Left forelimb (tissue), 1 donor: Measurements from ENCODE around the gene HMX2.
A peak's percentile ranks its signal among the peaks of the same experiment; 100 is the strongest.

ENCODE experiments used
- DNase-seq: peaks from one replicate; pipeline ENCODE4 v3.0.0-alpha.2; 2018; ENCODE audit warnings: low spot score

HMX2 gene

GRCh38 chr10:123147635-123148413, at the start of gene HMX2:
HMX2 (plus strand) TSS chr10:123148136; CDS start chr10:123148379, 243 bp downstream.
- no peak for DNase-seq

GRCh38 chr10:123100030-123100762, 47.7 kb upstream of the HMX2 start:
- DNase-seq, result no peak

GRCh38 chr10:123101872-123102271, 46.1 kb upstream of the HMX2 start:
- DNase-seq, result no peak

GRCh38 chr10:123102673-123103072, 45.3 kb upstream of the HMX2 start:
- DNase-seq, result no peak

GRCh38 chr10:123103944-123104343, 44.0 kb upstream of the HMX2 start:
- DNase-seq, result no peak

- DNase-seq, result no peak
Measured at GRCh38 chr10:123109466-123109865, 38.5 kb upstream of the HMX2 start.

GRCh38 chr10:123117644-123118417, 30.1 kb upstream of the HMX2 start:
- no peak for DNase-seq

- DNase-seq, result no peak
Measured at GRCh38 chr10:123119081-123119480, 28.9 kb upstream of the HMX2 start.

- DNase-seq, result peak; percentile 9
Measured at GRCh38 chr10:123126246-123126645, 21.7 kb upstream of the HMX2 start.

- peak; percentile 42 for DNase-seq
Measured at GRCh38 chr10:123129618-123130271, 18.2 kb upstream of the HMX2 start.

GRCh38 chr10:123132576-123133477, 15.1 kb upstream of the HMX2 start:
- DNase-seq, result peak; percentile 88

GRCh38 chr10:123133541-123134342, 14.2 kb upstream of the HMX2 start:
- DNase-seq, result no peak

GRCh38 chr10:123134343-123134914, 13.5 kb upstream of the HMX2 start:
- DNase-seq, result no peak

GRCh38 chr10:123134915-123135414, 13.0 kb upstream of the HMX2 start:
- DNase-seq, result no peak

- no peak for DNase-seq
Measured at GRCh38 chr10:123135415-123136141, 12.4 kb upstream of the HMX2 start, which contains the start of gene HMX3. HMX3 (plus strand) TSS chr10:123135970; CDS start chr10:123136051, 81 bp downstream.

GRCh38 chr10:123136221-123136805, 11.6 kb upstream of the HMX2 start:
- no peak for DNase-seq

- DNase-seq, result no peak
Measured at GRCh38 chr10:123136806-123137642, 10.9 kb upstream of the HMX2 start.

GRCh38 chr10:123139165-123139520, 8.8 kb upstream of the HMX2 start:
- no peak for DNase-seq
